Liver (tissue), 3 donors: ENCODE data around the gene ACVR2A.

Experiments
- CTCF ChIP-seq: fragments of 150-350 bp; IDR thresholded peaks from 2 replicates; pipeline ENCODE4 v1.5.1; 2017; ENCODE audit warnings: improper control_type of control experiment, low read depth, low read length; ENCODE audit not compliant: missing input control
- EGR1 ChIP-seq, 2 donors: IDR thresholded peaks; 2 replicates each; pipeline ENCODE4 v1.6.1; 2016 to 2018; ENCODE audit warnings: antibody characterized with exemption in 2 of 2, low read depth in 2 of 2
- MAX ChIP-seq: IDR thresholded peaks from 2 replicates; pipeline ENCODE4 v1.6.1; 2016; ENCODE audit warnings: antibody characterized with exemption
- RXRA ChIP-seq, 2 donors: IDR thresholded peaks; 2 replicates each; pipeline ENCODE4 v1.6.1; 2017 to 2018; ENCODE audit warnings: antibody characterized with exemption in 2 of 2, mild to moderate bottlenecking in 1 of 2
- SP1 ChIP-seq: IDR thresholded peaks from 2 replicates; pipeline ENCODE4 v1.6.1; 2018; ENCODE audit warnings: antibody characterized with exemption, mild to moderate bottlenecking
- YY1 ChIP-seq: IDR thresholded peaks from 2 replicates; pipeline ENCODE4 v1.6.1; 2016; ENCODE audit warnings: antibody characterized with exemption, mild to moderate bottlenecking
- donor health status: healthy.
- donor health status: healthy.

GRCh38 chr2:147851244-147851930, 6.6 kb downstream of the ACVR2A start:
- TF ChIP-seq CTCF (no peak), RXRA (IDR thresholded peaks at IDR 0.05) (peak in 1 of 2 donors; percentile 12), SP1 (no peak), EGR1 (IDR thresholded peaks at IDR 0.05; ENCODE audit: low read depth in 2 of 2) (no peak), MAX (no peak), YY1 (no peak)
